HG03159 (cell line): ENCODE results near the gene CCDC186.
A peak's percentile ranks its signal among the peaks of the same experiment; 100 is the strongest.
"Not testable (repeated sequence)": the region's sequence is repeated elsewhere in the genome, so short reads cannot be mapped to it uniquely, and the experiment has no call there.

Source experiments
- ATAC-seq: cut with Tn5 transposase; IDR thresholded peaks from one replicate; pipeline ENCODE4 v1.9.1; 2021; ENCODE audit warnings: mild to moderate bottlenecking, moderate library complexity; ENCODE audit not compliant: unreplicated experiment

CCDC186 gene

GRCh38 chr10:114174695-114175188 lies 739 bp upstream of the CCDC186 start:
- ATAC-seq: peak; percentile 18

GRCh38 chr10:114173603-114173920 lies 441 bp downstream of the CCDC186 start:
- peak; percentile 2 for ATAC-seq

GRCh38 chr10:114172776-114173602 lies 1.0 kb downstream of the CCDC186 start:
- no peak for ATAC-seq

DNA sequence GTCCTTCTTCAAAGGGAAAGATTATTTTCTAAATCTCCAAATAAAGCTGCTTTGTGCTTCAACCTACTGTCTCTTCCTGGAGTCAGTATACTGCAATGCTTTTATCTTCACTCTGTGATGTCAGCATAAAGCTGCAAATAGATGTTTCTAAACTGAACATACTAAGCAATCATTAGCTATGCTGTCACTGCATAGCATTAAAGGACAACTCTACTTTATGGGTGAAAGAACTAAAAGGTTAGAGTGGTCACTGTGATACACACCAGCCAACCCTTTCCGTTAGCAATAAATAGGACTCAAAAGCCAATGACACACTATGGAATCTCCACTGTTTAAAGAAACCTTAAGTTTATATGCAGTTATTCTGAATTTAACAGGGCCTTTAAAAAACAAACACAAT lies 1.8 kb downstream of the CCDC186 start:
- ATAC-seq: no peak

- ATAC-seq: no peak
Observed at GRCh38 chr10:114168450-114169009, 5.5 kb downstream of the CCDC186 start.

DNA sequence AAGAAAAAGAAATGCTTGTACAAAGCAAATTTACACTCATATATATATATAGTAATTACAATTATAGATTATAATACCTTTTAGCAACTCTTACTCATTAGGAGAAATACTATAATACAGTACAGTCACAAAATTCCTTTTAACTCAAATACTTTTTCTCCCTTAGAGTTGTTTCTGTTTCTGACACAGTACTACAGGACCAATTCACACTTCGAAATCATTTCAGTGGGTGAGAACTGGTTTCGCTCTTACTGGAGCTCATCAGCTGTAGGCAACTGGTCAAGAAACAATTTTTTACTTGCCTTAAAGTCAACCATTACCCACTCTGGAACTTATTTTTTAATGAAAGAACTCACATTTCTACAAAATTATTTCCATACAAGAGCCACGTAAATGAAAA lies 6.0 kb downstream of the CCDC186 start:
- ATAC-seq: no peak

DNA sequence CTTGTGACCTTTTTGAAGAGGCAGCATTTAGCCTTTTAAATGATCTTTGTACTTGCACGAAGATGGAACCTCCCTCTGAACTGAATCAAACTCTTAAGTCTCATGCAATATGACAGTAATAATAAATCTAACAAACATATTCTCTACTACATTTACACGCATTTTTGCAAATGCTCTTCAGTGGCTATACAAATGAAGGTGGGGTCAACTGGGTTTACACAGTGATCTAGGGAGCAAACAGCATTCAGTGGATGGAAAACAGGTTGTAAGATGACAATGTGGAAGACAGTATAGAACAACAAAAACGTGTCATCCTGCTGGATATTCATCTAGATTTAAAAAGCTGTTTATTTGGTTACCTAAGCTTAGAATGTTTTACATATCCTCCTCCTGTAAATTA lies 7.5 kb downstream of the CCDC186 start:
- no peak for ATAC-seq

- no peak for ATAC-seq
Observed at GRCh38 chr10:114166043-114166442, 8.0 kb downstream of the CCDC186 start.

DNA sequence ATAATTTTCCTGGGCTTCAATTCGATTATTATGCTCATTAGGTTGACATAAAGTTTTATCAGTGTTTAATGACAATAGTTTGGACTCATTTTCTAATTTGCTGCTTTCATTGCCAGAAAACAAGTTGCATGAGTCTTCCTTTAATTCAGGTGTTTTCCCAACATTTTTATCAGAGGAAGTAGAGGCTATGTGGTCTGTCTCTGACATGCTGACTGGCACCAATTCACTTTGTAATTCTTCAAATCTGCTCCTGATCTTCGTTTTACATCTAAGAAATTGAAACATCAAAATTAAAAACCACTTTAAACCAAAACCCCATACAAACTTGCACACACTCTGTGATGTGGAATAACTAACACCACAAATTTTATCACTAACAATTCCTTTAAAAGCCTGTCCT lies 10.9 kb downstream of the CCDC186 start:
- ATAC-seq: no peak

DNA sequence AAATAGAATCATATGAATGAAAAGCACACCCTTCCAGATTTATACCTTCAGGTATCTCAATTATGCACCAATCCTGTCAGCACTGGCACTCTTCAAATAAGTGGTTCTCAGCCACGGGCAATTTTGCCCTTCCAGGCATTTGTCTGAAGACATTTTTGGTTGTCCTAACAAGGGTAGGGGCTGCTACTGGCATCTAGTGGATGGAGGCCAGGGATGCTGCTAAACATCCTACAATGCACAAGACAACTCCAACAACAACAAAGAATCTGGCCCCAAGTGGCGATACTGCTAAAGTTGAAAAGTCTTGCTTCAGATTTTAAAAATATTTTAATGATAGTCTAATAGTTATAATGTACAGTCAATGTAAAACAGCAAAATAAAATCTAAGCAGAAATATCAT lies 16.1 kb downstream of the CCDC186 start:
- ATAC-seq: no peak

GRCh38 chr10:114151892-114152291 lies 22.1 kb downstream of the CCDC186 start:
- no peak for ATAC-seq

DNA sequence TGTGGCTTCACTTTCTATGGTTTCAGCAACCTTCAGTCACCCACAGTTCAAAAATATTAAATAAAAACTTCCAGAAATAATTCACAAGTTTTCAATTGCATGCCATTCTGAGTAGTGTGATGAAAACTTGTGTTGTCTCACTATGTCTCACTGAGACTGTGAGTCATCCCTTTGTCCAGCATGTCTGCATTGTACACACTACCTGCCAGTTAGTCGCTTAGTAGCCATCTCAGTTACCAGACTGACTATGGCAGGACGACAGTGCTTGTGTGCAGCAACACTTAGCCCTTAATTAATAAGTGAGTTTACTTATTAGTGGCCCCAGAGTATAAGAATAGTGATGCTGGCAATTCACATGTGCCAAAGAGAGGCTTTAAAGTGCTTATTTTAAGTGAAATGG lies 22.5 kb downstream of the CCDC186 start:
- ATAC-seq: no peak

- ATAC-seq: not testable (repeated sequence)
Observed at GRCh38 chr10:114149476-114149875, 24.5 kb downstream of the CCDC186 start.

- no peak for ATAC-seq
Observed at GRCh38 chr10:114143160-114143559, 30.8 kb downstream of the CCDC186 start.

DNA sequence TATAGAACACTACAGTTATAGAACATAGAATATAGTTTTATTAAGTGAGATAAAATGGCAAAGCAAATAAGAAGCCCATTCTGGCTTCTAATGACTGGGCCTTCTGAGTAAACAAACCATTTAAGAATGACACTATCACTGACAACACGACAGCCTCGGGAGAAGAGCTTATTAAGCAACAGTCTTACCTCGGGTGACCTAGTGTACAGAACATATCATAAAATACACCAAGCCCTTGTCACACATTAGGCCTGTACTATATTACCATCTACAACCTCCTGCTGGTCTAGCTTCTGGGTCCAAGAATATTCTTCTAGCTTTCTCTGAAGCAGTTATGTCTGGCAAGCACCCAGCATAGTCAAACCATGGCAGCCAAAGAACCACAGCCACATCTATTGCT lies 32.0 kb downstream of the CCDC186 start:
- ATAC-seq: no peak

GRCh38 chr10:114140827-114141226 lies 33.2 kb downstream of the CCDC186 start:
- ATAC-seq: not testable (repeated sequence)

DNA sequence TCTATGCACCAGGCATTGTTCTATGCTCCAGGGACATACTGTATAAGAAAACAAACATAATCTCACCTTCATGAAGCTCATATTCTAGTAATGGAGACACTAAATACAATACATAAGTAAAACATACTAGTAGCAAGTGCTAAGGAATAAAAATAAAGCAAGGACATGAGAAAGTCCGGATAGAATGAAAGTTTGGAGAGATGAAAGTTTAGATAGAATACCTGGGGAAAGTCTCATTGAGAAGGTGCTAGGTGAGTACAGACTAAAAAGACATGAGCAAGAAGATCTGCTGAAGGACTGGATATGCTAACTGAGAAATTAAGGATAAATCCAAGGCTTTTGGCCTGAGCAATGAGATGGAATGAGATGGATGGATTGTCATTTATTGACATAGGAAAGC lies 34.0 kb downstream of the CCDC186 start:
- ATAC-seq: no peak

GRCh38 chr10:114138581-114138980 lies 35.4 kb downstream of the CCDC186 start:
- ATAC-seq: no peak

- ATAC-seq: no peak
Observed at GRCh38 chr10:114135476-114135875, 38.5 kb downstream of the CCDC186 start.

DNA sequence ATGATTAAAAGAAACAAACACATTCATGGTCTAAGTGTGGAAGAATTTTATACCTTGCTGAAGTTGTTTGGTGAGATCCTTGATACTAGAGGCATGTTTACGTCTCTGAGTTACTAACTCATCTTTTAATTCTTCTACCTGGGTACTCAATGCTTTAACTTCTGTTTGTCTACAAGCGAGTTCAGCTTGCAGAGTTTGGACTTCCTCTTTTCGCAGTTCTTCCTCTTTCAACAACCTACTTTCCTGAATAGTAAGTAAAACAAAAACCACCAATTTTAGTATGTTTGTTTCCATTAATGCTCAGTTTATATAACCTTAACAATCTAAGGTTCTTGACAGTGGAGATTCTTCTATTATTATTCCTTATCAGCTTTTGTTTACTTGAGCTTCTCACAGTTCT lies 42.9 kb downstream of the CCDC186 start:
- no peak for ATAC-seq

- no peak for ATAC-seq
Observed at GRCh38 chr10:114121031-114121430, 53.0 kb downstream of the CCDC186 start.

DNA sequence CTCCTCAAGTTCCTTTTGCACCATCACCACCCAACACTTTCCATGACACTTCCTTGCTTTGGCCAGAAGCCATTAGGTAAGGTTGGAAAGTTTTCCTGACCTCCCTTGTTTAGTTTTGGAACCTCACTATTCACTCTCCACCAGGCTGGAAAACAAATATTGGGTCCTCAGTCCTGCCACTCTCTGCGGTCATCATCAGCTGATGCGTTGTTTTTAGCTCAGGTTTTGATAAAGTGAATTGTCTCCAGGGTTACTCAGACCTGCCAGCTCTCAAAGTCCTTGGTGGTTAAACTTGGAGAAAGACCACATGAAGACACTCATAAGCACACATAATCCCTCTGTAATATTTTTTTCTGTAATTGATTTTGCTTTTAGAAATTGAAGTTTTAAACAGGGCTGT lies 55.5 kb downstream of the CCDC186 start:
- no peak for ATAC-seq

GRCh38 chr10:114117728-114118127 lies 56.3 kb downstream of the CCDC186 start:
- ATAC-seq: no peak
